Measurements from ENCODE around the gene VAV2. TPM values are rescaled to one million over a fixed set of nuclear protein-coding genes. Genes with fewer than 3 reads are reported as not detected.
"Not testable (repeated sequence)": the region's sequence is repeated elsewhere in the genome, so short reads cannot be mapped to it uniquely, and the experiment has no call there.

VAV2 gene
- total and polyA plus RNA-seq, 5 donors from 2014 or later: 0.24 to 0.67 (median 0.37) TPM; not detected in 1

- H3K36me3 ChIP-seq (ENCODE audit: control insufficient read depth, insufficient read depth, low read length): no peaks in the 10 kb centered on the region
- no peaks in the 10 kb centered on the region for H3K4me1 ChIP-seq (ENCODE audit: control insufficient read depth, insufficient read depth, low read length, poor library complexity, severe bottlenecking)
- H3K4me3 Mint-ChIP-seq: no peak overlapping the region
- no peaks in the 10 kb centered on the region for H3K4me1 Mint-ChIP-seq
- no peak for DNase-seq
- H3K36me3 Mint-ChIP-seq: peaks cover 8% of the 10 kb centered on the region
- no peak overlapping the region for H3K27ac ChIP-seq (ENCODE audit: insufficient read depth, low read length, poor library complexity, severe bottlenecking)
- H3K27me3 ChIP-seq (ENCODE audit: control insufficient read depth, insufficient read depth, low read length): no peaks in the 10 kb centered on the region
- peaks cover 0 to 14% (median 6%) of the 10 kb centered on the region in 7 donors for H3K9me3 Mint-ChIP-seq
- H3K27me3 Mint-ChIP-seq: no peaks in the 10 kb centered on the region
- ATAC-seq (ENCODE audit: low read depth in 2 of 2): no peak
- no peak overlapping the region for H3K27ac Mint-ChIP-seq
- H3K9me3 ChIP-seq (ENCODE audit: control insufficient read depth in 2 of 2, low read length in 2 of 2): peaks cover 7 to 10% of the 10 kb centered on the region in 2 experiments
- no peak overlapping the region for H3K4me3 ChIP-seq (ENCODE audit: low read depth, low read length)
These were observed 223.1 kb downstream of the VAV2 start for GRCh38 chr9:133768859-133769510.

DNA sequence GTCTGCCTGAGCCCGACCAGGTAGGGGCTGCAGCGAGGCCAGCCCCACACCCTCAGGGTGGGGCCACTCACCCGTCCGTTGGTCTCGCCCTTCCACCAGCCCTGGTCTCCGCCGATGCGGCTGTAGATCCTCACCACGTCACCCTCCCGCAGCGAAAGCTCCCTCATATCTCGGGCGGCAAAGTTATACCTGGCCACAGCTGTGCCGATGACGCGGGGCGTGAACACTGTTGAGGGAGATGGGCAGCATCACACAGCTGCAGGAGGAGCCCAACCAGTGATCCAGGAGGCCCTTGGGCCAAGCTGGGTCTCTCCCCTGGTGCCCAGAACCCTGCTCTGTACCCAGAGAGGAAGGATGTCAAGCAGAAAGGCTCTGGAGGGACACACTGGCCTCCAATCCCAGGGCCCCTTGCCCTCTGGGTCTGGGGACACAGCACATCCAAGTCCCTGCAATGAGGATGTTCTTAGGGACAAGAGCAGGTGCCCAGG is 223.7 kb downstream of the VAV2 start:
- H3K27me3 ChIP-seq (ENCODE audit: control insufficient read depth, insufficient read depth, low read length): no peaks in the 10 kb centered on the region
- H3K27ac ChIP-seq (ENCODE audit: insufficient read depth, low read length, poor library complexity, severe bottlenecking): no peak overlapping the region
- H3K4me3 ChIP-seq (ENCODE audit: low read depth, low read length): no peak overlapping the region
- ATAC-seq (ENCODE audit: low read depth in 2 of 2) (no peak), DNase-seq (no peak)
- H3K9me3 ChIP-seq (ENCODE audit: control insufficient read depth in 2 of 2, low read length in 2 of 2): peaks cover 7 to 10% of the 10 kb centered on the region in 2 experiments
- H3K4me3 Mint-ChIP-seq: no peak overlapping the region
- H3K4me1 ChIP-seq (ENCODE audit: control insufficient read depth, insufficient read depth, low read length, poor library complexity, severe bottlenecking): no peaks in the 10 kb centered on the region
- peaks cover 0 to 15% (median 6%) of the 10 kb centered on the region in 7 donors for H3K9me3 Mint-ChIP-seq
- no peak overlapping the region for H3K27ac Mint-ChIP-seq
- H3K4me1 Mint-ChIP-seq: no peaks in the 10 kb centered on the region
- no peaks in the 10 kb centered on the region for H3K27me3 Mint-ChIP-seq
- peaks cover 12% of the 10 kb centered on the region for H3K36me3 Mint-ChIP-seq
- no peaks in the 10 kb centered on the region for H3K36me3 ChIP-seq (ENCODE audit: control insufficient read depth, insufficient read depth, low read length)

- Mint-ChIP-seq H3K27ac (no peak overlapping the region), H3K36me3 (peaks cover 12% of the 10 kb centered on the region), H3K4me3 (no peak overlapping the region), H3K27me3 (no peaks in the 10 kb centered on the region), H3K9me3 (peaks cover 0 to 15% (median 6%) of the 10 kb centered on the region in 7 donors), H3K4me1 (no peaks in the 10 kb centered on the region)
- no peak overlapping the region for H3K27ac ChIP-seq (ENCODE audit: insufficient read depth, low read length, poor library complexity, severe bottlenecking)
- DNase-seq: no peak
- no peaks in the 10 kb centered on the region for H3K4me1 ChIP-seq (ENCODE audit: control insufficient read depth, insufficient read depth, low read length, poor library complexity, severe bottlenecking)
- H3K36me3 ChIP-seq (ENCODE audit: control insufficient read depth, insufficient read depth, low read length): no peaks in the 10 kb centered on the region
- no peak overlapping the region for H3K4me3 ChIP-seq (ENCODE audit: low read depth, low read length)
- peaks cover 7 to 10% of the 10 kb centered on the region in 2 experiments for H3K9me3 ChIP-seq (ENCODE audit: control insufficient read depth in 2 of 2, low read length in 2 of 2)
- no peak for ATAC-seq (ENCODE audit: low read depth in 2 of 2)
- no peaks in the 10 kb centered on the region for H3K27me3 ChIP-seq (ENCODE audit: control insufficient read depth, insufficient read depth, low read length)
These were observed 224.5 kb downstream of the VAV2 start for GRCh38 chr9:133767625-133768024.

GRCh38 chr9:133767008-133767407 is 225.1 kb downstream of the VAV2 start:
- no peak for DNase-seq
- Histone ChIP-seq H3K4me3 (ENCODE audit: low read depth, low read length) (no peak overlapping the region), H3K4me1 (ENCODE audit: control insufficient read depth, insufficient read depth, low read length, poor library complexity, severe bottlenecking) (no peaks in the 10 kb centered on the region), H3K27ac (ENCODE audit: insufficient read depth, low read length, poor library complexity, severe bottlenecking) (no peak overlapping the region), H3K9me3 (ENCODE audit: control insufficient read depth in 2 of 2, low read length in 2 of 2) (peaks cover 7 to 10% of the 10 kb centered on the region in 2 experiments), H3K36me3 (ENCODE audit: control insufficient read depth, insufficient read depth, low read length) (no peaks in the 10 kb centered on the region), H3K27me3 (ENCODE audit: control insufficient read depth, insufficient read depth, low read length) (no peaks in the 10 kb centered on the region)
- no peak for ATAC-seq (ENCODE audit: low read depth in 2 of 2)
- Mint-ChIP-seq H3K36me3 (peaks cover 12% of the 10 kb centered on the region), H3K9me3 (peaks cover 0 to 15% (median 6%) of the 10 kb centered on the region in 7 donors), H3K4me3 (no peak overlapping the region), H3K27ac (no peak overlapping the region), H3K27me3 (no peaks in the 10 kb centered on the region), H3K4me1 (no peaks in the 10 kb centered on the region)

DNA sequence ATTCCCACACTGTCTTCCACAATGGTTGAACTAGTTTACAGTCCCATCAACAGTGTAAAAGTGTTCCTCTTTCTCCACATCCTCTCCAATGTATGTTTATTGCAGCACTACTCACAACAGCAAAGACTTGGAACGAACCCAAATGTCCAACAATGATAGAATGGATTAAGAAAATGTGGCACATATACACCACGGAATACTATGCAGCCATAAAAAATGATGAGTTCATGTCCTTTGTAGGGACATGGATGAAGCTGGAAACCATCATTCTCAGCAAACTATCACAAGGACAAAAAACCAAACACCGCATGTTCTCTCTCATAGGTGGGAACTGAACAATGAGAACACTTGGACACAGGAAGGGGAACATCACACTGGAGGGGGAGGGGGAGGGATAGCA is 225.9 kb downstream of the VAV2 start:
- H3K36me3 ChIP-seq (ENCODE audit: control insufficient read depth, insufficient read depth, low read length); H3K27me3 ChIP-seq (ENCODE audit: control insufficient read depth, insufficient read depth, low read length); H3K4me1 Mint-ChIP-seq; H3K27ac Mint-ChIP-seq; H3K4me1 ChIP-seq (ENCODE audit: control insufficient read depth, insufficient read depth, low read length, poor library complexity, severe bottlenecking); H3K27me3 Mint-ChIP-seq; H3K4me3 Mint-ChIP-seq; H3K4me3 ChIP-seq (ENCODE audit: low read depth, low read length); ATAC-seq (ENCODE audit: low read depth in 2 of 2); DNase-seq; H3K27ac ChIP-seq (ENCODE audit: insufficient read depth, low read length, poor library complexity, severe bottlenecking): not testable (repeated sequence)
- H3K36me3 Mint-ChIP-seq: peaks cover 12% of the 10 kb centered on the region
- peaks cover 7 to 10% of the 10 kb centered on the region in 2 experiments for H3K9me3 ChIP-seq (ENCODE audit: control insufficient read depth in 2 of 2, low read length in 2 of 2)
- H3K9me3 Mint-ChIP-seq: peaks cover 0 to 15% (median 6%) of the 10 kb centered on the region in 7 donors

GRCh38 chr9:133763272-133764183 is 228.6 kb downstream of the VAV2 start:
- Mint-ChIP-seq H3K9me3 (peaks cover 0 to 15% (median 6%) of the 10 kb centered on the region in 7 donors), H3K4me1 (no peaks in the 10 kb centered on the region), H3K27me3 (no peaks in the 10 kb centered on the region), H3K27ac (no peak overlapping the region), H3K36me3 (peaks cover 12% of the 10 kb centered on the region), H3K4me3 (no peak overlapping the region)
- DNase-seq (no peak), ATAC-seq (ENCODE audit: low read depth in 2 of 2) (no peak)
- Histone ChIP-seq H3K27me3 (ENCODE audit: control insufficient read depth, insufficient read depth, low read length) (no peaks in the 10 kb centered on the region), H3K27ac (ENCODE audit: insufficient read depth, low read length, poor library complexity, severe bottlenecking) (no peak overlapping the region), H3K4me3 (ENCODE audit: low read depth, low read length) (no peak overlapping the region), H3K4me1 (ENCODE audit: control insufficient read depth, insufficient read depth, low read length, poor library complexity, severe bottlenecking) (no peaks in the 10 kb centered on the region), H3K36me3 (ENCODE audit: control insufficient read depth, insufficient read depth, low read length) (no peaks in the 10 kb centered on the region), H3K9me3 (ENCODE audit: control insufficient read depth in 2 of 2, low read length in 2 of 2) (peaks cover 7 to 10% of the 10 kb centered on the region in 2 experiments)

GRCh38 chr9:133762488-133763271 is 229.4 kb downstream of the VAV2 start:
- no peaks in the 10 kb centered on the region for H3K27me3 Mint-ChIP-seq
- H3K36me3 ChIP-seq (ENCODE audit: control insufficient read depth, insufficient read depth, low read length): no peaks in the 10 kb centered on the region
- no peak for DNase-seq

More at GRCh38 chr9:133762488-133763271, 229.4 kb downstream of the VAV2 start:
- no peak overlapping the region for H3K4me3 ChIP-seq (ENCODE audit: low read depth, low read length)
- no peak overlapping the region for H3K4me3 Mint-ChIP-seq
- H3K9me3 Mint-ChIP-seq: peaks cover 0 to 15% (median 6%) of the 10 kb centered on the region in 7 donors
- ATAC-seq (ENCODE audit: low read depth in 2 of 2): no peak
- peaks cover 4 to 10% of the 10 kb centered on the region in 2 experiments for H3K9me3 ChIP-seq (ENCODE audit: control insufficient read depth in 2 of 2, low read length in 2 of 2)
- peak overlapping the region in 1 of 3 donors; percentile 43 for H3K27ac Mint-ChIP-seq
- no peaks in the 10 kb centered on the region for H3K4me1 Mint-ChIP-seq
- no peak overlapping the region for H3K27ac ChIP-seq (ENCODE audit: insufficient read depth, low read length, poor library complexity, severe bottlenecking)
- no peaks in the 10 kb centered on the region for H3K27me3 ChIP-seq (ENCODE audit: control insufficient read depth, insufficient read depth, low read length)
- H3K4me1 ChIP-seq (ENCODE audit: control insufficient read depth, insufficient read depth, low read length, poor library complexity, severe bottlenecking): no peaks in the 10 kb centered on the region
- H3K36me3 Mint-ChIP-seq: peaks cover 12% of the 10 kb centered on the region

All from CD4-positive, CD25-positive, alpha-beta regulatory T cell (primary cell).